ENCODE measurements around the gene FOXN1.

GRCh38 chr17:28467456-28468025, 38.6 kb upstream of the FOXN1 start:
- TF ChIP-seq, protein P1, sequence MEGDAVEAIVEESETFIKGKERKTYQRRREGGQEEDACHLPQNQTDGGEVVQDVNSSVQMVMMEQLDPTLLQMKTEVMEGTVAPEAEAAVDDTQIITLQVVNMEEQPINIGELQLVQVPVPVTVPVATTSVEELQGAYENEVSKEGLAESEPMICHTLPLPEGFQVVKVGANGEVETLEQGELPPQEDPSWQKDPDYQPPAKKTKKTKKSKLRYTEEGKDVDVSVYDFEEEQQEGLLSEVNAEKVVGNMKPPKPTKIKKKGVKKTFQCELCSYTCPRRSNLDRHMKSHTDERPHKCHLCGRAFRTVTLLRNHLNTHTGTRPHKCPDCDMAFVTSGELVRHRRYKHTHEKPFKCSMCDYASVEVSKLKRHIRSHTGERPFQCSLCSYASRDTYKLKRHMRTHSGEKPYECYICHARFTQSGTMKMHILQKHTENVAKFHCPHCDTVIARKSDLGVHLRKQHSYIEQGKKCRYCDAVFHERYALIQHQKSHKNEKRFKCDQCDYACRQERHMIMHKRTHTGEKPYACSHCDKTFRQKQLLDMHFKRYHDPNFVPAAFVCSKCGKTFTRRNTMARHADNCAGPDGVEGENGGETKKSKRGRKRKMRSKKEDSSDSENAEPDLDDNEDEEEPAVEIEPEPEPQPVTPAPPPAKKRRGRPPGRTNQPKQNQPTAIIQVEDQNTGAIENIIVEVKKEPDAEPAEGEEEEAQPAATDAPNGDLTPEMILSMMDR (IDR thresholded peaks at IDR 0.05) = no peak
- TF ChIP-seq, protein P2, sequence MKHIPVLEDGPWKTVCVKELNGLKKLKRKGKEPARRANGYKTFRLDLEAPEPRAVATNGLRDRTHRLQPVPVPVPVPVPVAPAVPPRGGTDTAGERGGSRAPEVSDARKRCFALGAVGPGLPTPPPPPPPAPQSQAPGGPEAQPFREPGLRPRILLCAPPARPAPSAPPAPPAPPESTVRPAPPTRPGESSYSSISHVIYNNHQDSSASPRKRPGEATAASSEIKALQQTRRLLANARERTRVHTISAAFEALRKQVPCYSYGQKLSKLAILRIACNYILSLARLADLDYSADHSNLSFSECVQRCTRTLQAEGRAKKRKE (CRISPR knock-in tag; IDR thresholded peaks at IDR 0.05; ENCODE audit: low read depth) = no peak
- TF ChIP-seq SREBF2 (IDR thresholded peaks at IDR 0.05) = no peak
- no peak for TF ChIP-seq FOSL2 (IDR thresholded peaks at IDR 0.05)
- no peak for TF ChIP-seq FOSL2 (CRISPR knock-in tag; IDR thresholded peaks at IDR 0.05)
- TF ChIP-seq POLR2AphosphoS2 (conservative IDR thresholded peaks at IDR 0.05; ENCODE audit: low read length) = no peak
- no peak for TF ChIP-seq RAD21 (conservative IDR thresholded peaks at IDR 0.05 in 1 of 2, IDR thresholded peaks at IDR 0.05 in 1 of 2)
- TF ChIP-seq POLR2A (IDR thresholded peaks at IDR 0.05; ENCODE audit: low read length) = no peak
- TF ChIP-seq EHMT2 (IDR thresholded peaks at IDR 0.05; ENCODE audit: low read depth) = no peak
- no peak for TF ChIP-seq BHLHE40 (IDR thresholded peaks at IDR 0.05; ENCODE audit: low read depth, low read length)
- no peak for TF ChIP-seq MYC (IDR thresholded peaks at IDR 0.05; ENCODE audit: borderline replicate concordance, low read length)
- no peak for TF ChIP-seq HDAC2 (IDR thresholded peaks at IDR 0.05)
- no peak for TF ChIP-seq MAZ (IDR thresholded peaks at IDR 0.05; ENCODE audit: borderline replicate concordance, low read depth, low read length)

Measured in A549 (cell line).